SIG-M5 treated with dmso at 0.1 percent for 504 hours (cell line): ENCODE data around the gene TEAD2.

ENCODE experiments used
- DNase-seq: peaks from one replicate; lab custom pipeline; 2025; ENCODE audit not compliant: unreplicated experiment; lab: John Stamatoyannopoulos, UW

The TEAD2 gene

DNA sequence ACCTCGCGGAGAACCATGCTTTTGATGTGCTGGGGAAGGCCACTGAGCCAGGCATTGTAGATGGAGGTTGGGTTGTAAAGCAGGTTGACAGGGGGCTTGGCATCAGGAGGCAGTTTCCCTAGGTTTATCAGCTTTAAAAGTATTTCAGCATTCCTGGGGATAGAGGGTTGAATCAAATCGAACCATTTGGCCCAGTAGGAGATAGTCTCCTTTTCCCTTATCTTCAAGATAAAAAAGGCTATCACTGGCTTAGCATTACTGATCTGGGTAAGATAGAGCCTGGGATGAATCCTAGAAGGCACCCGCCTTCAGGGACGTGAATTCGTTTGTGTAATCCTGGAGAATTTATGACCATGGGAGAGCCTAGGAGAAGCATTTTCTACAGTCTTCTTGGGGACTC is 67.8 kb downstream of the TEAD2 start:
- DNase-seq, result no peak
